ENCODE results near the gene IL21R.

The IL21R gene

GRCh38 chr16:27462846-27463682, 61.1 kb downstream of the IL21R start:
- no peaks in the 10 kb centered on the region for H3K9me3 Mint-ChIP-seq
- H3K4me3 Mint-ChIP-seq, result peak overlapping the region; percentile 66
- H3K36me3 Mint-ChIP-seq (ENCODE audit: low read depth), result peaks cover 35% of the 10 kb centered on the region
- DNase-seq (no peak), ATAC-seq (no peak)
- no peaks in the 10 kb centered on the region for H3K27me3 Mint-ChIP-seq
- H3K27ac Mint-ChIP-seq, result peak overlapping the region; percentile 86
- peaks cover 42% of the 10 kb centered on the region for H3K4me1 Mint-ChIP-seq

- peak; percentile 70 for DNase-seq
- no peaks in the 10 kb centered on the region for H3K9me3 Mint-ChIP-seq
These were observed 62.0 kb downstream of the IL21R start for GRCh38 chr16:27463741-27464591.

GRCh38 chr16:27464626-27465482, 62.9 kb downstream of the IL21R start:
- peak overlapping the region; percentile 35 for H3K27ac Mint-ChIP-seq
- peak; percentile 47 for ATAC-seq
- DNase-seq, result no peak
- H3K9me3 Mint-ChIP-seq, result no peaks in the 10 kb centered on the region
- H3K36me3 Mint-ChIP-seq (ENCODE audit: low read depth), result peaks cover 44% of the 10 kb centered on the region
- H3K4me1 Mint-ChIP-seq, result peaks cover 37% of the 10 kb centered on the region
- H3K4me3 Mint-ChIP-seq, result peak overlapping the region; percentile 38
- H3K27me3 Mint-ChIP-seq, result no peaks in the 10 kb centered on the region

More at GRCh38 chr16:27463741-27464591, 62.0 kb downstream of the IL21R start:
- peak; percentile 88 for ATAC-seq
- peak overlapping the region; percentile 86 for H3K27ac Mint-ChIP-seq
- peaks cover 40% of the 10 kb centered on the region for H3K36me3 Mint-ChIP-seq (ENCODE audit: low read depth)
- peak overlapping the region; percentile 66 for H3K4me3 Mint-ChIP-seq
- peaks cover 42% of the 10 kb centered on the region for H3K4me1 Mint-ChIP-seq
- no peaks in the 10 kb centered on the region for H3K27me3 Mint-ChIP-seq

GRCh38 chr16:27465483-27465879, 63.5 kb downstream of the IL21R start:
- H3K36me3 Mint-ChIP-seq (ENCODE audit: low read depth), result peaks cover 48% of the 10 kb centered on the region
- ATAC-seq, result no peak
- no peaks in the 10 kb centered on the region for H3K9me3 Mint-ChIP-seq
- DNase-seq, result no peak
- H3K4me3 Mint-ChIP-seq, result no peak overlapping the region
- peaks cover 34% of the 10 kb centered on the region for H3K4me1 Mint-ChIP-seq
- peak overlapping the region; percentile 35 for H3K27ac Mint-ChIP-seq
- H3K27me3 Mint-ChIP-seq, result no peaks in the 10 kb centered on the region

DNA sequence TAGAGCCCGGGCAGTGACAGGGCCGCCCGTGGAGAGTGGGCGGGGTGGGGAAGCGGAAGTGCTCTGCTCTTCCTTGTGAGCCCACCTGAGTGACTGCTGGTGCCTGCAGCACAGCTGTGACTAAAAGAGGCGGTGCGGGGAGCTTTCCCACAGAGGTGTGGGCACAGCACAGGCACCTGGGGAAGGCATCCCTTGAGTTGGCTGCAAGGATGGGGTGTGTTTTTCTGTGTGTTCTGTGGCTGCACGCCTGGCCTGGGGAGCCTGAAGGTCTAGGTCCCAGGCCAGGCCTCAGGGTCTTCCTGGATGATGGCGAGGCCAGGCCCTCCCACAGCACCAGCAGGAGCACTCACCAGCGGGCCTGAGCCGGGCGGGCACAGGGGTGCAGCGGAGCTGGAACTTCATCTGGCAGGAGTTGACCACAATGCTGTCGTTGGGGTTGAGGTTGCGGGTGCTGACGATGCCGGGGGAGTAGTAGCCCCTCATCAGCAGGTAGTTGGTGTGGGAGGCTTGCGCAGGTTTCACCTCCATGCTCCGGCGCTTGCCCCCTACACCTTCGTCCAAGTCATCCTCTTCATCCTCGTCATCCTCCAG, 67.1 kb downstream of the IL21R start:
- Mint-ChIP-seq H3K9me3 (no peaks in the 10 kb centered on the region), H3K4me1 (peaks cover 13% of the 10 kb centered on the region), H3K27ac (no peak overlapping the region), H3K4me3 (no peak overlapping the region), H3K27me3 (no peaks in the 10 kb centered on the region), H3K36me3 (ENCODE audit: low read depth) (peaks cover 54% of the 10 kb centered on the region)
- DNase-seq, result no peak
- no peak for ATAC-seq

GRCh38 chr16:27470567-27471431, 68.8 kb downstream of the IL21R start:
- no peak for ATAC-seq
- Mint-ChIP-seq H3K4me3 (no peak overlapping the region), H3K36me3 (ENCODE audit: low read depth) (peaks cover 54% of the 10 kb centered on the region)

GRCh38 chr16:27471661-27472060, 69.7 kb downstream of the IL21R start:
- peaks cover 57% of the 10 kb centered on the region for H3K36me3 Mint-ChIP-seq (ENCODE audit: low read depth)
- H3K27me3 Mint-ChIP-seq, result no peaks in the 10 kb centered on the region
- no peak for DNase-seq
- H3K9me3 Mint-ChIP-seq, result no peaks in the 10 kb centered on the region
- no peak overlapping the region for H3K27ac Mint-ChIP-seq
- no peak for ATAC-seq
- no peaks in the 10 kb centered on the region for H3K4me1 Mint-ChIP-seq
- H3K4me3 Mint-ChIP-seq, result no peak overlapping the region

More at GRCh38 chr16:27470567-27471431, 68.8 kb downstream of the IL21R start:
- no peak for DNase-seq
- H3K4me1 Mint-ChIP-seq, result peaks cover 1% of the 10 kb centered on the region
- H3K27me3 Mint-ChIP-seq, result no peaks in the 10 kb centered on the region
- no peaks in the 10 kb centered on the region for H3K9me3 Mint-ChIP-seq
- no peak overlapping the region for H3K27ac Mint-ChIP-seq

DNA sequence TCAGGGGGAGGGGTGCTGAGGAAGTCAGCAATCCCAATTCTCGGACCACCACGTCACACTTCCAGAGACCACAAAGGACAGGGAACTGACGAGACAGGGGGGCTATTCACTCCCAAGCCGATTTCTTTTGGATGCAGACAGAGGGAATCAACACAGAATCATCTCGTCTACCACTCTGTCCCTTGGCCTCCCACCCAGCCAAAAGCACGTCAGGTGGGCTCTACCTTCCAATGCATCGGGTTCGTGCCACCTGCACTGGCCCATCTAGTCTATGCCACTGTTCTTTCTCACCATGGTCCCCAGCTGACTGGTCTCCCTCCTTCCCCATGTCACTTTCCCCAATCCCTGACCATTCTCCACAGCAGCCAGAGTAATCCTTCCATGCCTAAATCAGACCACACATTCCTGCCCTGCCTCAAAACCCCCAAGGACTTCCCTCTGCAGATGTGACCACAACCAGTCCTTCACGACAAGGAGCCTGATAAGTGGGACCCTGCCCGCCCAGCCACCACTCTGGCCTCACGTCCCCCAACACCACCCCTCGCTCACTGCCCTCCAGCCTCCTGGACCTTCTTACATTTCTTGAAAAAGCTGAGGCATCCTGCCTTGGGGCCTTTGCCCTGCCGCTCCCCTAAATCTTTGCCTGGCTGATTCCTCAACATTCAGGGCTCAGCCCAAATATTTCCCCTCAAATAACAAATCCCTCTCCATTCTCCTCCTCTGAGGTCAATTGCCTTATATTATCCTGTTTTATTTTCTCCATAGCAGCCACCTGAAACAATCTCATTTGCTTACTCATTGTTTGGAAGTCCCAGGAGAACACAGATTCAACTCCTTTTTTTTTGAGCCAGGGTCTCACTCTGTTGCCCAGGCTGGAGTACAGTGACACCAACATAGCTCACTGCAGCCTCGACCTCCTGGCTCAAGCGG, 70.4 kb downstream of the IL21R start:
- DNase-seq, result no peak
- no peak for ATAC-seq
- no peak overlapping the region for H3K4me3 Mint-ChIP-seq
- H3K9me3 Mint-ChIP-seq, result no peaks in the 10 kb centered on the region
- peaks cover 59% of the 10 kb centered on the region for H3K36me3 Mint-ChIP-seq (ENCODE audit: low read depth)
- H3K4me1 Mint-ChIP-seq, result no peaks in the 10 kb centered on the region
- H3K27me3 Mint-ChIP-seq, result no peaks in the 10 kb centered on the region
- no peak overlapping the region for H3K27ac Mint-ChIP-seq

DNA sequence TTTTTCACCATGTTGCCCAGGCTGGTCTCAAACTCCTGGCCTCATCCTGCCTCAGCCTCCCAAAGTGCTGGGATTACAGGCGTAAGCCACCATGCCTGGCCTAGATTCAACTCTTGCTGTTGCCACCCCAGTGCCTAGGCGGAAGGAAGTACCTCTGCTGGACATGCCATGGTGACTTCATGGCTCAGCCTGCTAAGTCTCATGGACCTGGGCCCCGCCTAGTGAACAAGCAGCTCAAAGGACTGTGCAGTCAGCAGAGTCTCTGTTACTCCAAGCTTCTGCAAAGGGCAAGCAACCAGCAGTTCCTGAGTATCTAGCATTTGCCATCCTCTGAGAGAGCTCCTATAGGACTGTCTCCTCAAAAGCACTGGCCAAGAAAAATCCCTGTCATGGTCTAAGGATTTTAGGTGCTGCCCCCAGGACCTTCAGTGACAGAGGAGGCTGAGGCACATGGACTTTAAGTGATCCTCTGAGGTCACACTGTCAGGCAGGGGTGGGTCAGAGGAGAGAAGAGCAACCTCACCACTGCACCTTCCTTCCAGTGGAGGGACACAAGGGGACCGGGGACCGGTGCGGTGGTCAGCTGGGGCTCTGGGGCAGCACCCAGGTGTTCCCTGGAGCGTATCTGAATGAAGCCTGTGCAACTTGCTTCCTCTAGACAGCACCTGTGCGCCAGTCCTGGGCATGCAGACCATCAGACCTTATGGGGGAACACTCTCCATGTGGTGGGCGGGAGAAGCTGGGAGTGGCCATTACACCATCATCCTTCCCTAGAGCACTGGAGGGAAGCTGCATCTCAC, 71.3 kb downstream of the IL21R start:
- Mint-ChIP-seq H3K36me3 (ENCODE audit: low read depth) (peaks cover 54% of the 10 kb centered on the region), H3K9me3 (no peaks in the 10 kb centered on the region), H3K27ac (no peak overlapping the region), H3K4me1 (no peaks in the 10 kb centered on the region), H3K4me3 (no peak overlapping the region), H3K27me3 (no peaks in the 10 kb centered on the region)
- DNase-seq, result no peak
- ATAC-seq, result no peak

DNA sequence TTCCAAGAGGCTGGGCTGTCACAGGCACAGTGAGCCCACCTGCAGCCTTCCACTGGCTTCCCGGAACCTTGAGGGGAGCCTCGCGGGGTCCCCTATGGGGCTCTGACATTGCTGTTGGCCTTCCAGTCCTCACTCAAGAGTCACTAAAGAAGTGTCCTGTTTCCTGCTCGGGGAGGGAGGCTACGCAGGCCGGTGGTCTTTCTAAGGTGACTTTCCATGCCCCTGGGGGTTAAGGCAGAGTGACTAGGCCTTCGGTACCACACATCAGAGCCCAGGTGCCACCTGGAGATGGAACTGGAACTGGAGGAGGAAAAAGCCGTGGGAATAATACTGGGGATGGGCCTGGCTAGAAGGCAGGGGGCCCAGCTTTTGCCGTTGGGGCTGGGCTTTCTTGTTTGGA, 72.1 kb downstream of the IL21R start:
- peaks cover 53% of the 10 kb centered on the region for H3K36me3 Mint-ChIP-seq (ENCODE audit: low read depth)
- H3K27ac Mint-ChIP-seq, result no peak overlapping the region

DNA sequence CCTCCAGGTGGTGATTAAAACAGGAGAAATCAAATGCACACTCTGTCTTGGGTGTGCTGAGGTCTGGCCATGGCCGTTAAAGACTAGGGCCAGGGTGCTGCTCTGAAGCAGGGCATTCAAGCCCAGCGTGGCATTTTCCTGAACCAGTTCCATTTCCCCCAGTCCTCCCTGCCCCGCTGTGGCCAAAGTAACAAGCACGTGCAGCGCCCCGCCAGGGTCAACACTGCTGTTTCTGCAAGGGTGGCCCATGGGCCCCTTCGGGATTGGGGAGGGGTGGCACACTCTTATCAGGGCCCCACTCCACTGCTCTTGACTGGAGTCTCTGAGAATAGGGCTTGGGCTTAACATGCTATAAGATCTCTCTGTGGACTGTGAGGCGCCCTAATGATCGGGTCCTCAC, 72.9 kb downstream of the IL21R start:
- peaks cover 46% of the 10 kb centered on the region for H3K36me3 Mint-ChIP-seq (ENCODE audit: low read depth)
- ATAC-seq (no peak), DNase-seq (no peak)
- no peaks in the 10 kb centered on the region for H3K27me3 Mint-ChIP-seq
- no peaks in the 10 kb centered on the region for H3K9me3 Mint-ChIP-seq
- H3K4me1 Mint-ChIP-seq, result no peaks in the 10 kb centered on the region
- no peak overlapping the region for H3K27ac Mint-ChIP-seq
- no peak overlapping the region for H3K4me3 Mint-ChIP-seq

More for the DNA sequence above, 72.1 kb downstream of the IL21R start:
- DNase-seq (no peak), ATAC-seq (no peak)
- no peak overlapping the region for H3K4me3 Mint-ChIP-seq
- no peaks in the 10 kb centered on the region for H3K9me3 Mint-ChIP-seq
- no peaks in the 10 kb centered on the region for H3K27me3 Mint-ChIP-seq
- H3K4me1 Mint-ChIP-seq, result no peaks in the 10 kb centered on the region

- H3K27me3 Mint-ChIP-seq, result no peaks in the 10 kb centered on the region
- H3K27ac Mint-ChIP-seq, result no peak overlapping the region
- no peak for DNase-seq
- H3K4me1 Mint-ChIP-seq, result no peaks in the 10 kb centered on the region
- no peak overlapping the region for H3K4me3 Mint-ChIP-seq
- peaks cover 46% of the 10 kb centered on the region for H3K36me3 Mint-ChIP-seq (ENCODE audit: low read depth)
- no peak for ATAC-seq
- H3K9me3 Mint-ChIP-seq, result no peaks in the 10 kb centered on the region
These were observed 73.6 kb downstream of the IL21R start for GRCh38 chr16:27475561-27475960.
